ENCODE results near the gene C11orf21.
A peak's percentile ranks its signal among the peaks of the same experiment; 100 is the strongest.

C11orf21 gene

DNA sequence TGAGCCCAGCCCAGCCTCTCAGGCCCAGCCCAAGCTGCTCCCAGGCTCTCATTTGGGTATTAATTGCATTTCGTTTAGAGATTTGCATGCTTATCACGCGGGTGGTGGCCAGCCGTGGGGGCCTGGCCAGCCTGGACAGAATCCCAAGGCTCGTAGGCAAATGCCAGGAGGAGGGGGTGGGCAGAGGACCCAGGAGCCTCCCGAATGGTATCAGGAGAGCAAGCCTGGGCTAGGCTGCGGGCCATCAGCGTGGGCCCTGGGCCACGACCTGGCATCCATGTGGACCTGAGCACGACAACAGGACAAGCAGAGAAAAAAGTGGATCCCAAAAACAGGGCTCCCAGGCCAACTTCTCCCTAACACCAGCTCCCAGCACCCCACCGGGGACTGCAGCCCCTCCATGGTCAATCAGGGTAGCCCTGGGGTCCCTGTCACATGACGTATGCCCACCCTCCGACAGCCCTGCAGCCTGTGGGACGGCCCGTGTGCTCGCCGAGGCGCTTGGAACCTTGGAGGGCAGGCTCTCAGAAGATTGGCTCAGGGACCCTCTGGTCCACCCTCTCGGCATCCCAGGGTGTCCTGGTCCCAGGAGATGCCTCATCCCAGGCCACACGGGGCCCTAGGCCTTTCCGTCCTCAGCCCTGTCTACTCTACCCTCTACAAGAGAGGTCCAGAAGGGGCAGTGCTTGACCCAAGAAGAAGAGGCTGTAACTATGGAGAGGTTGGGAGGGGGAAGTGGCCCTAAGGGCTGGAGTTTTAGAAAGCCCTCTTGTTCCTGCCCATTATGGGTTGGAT lies 40.1 kb downstream of the C11orf21 start:
- Mint-ChIP-seq H3K4me1 (peaks cover 20% of the 10 kb centered on the region), H3K4me3 (no peak overlapping the region), H3K27ac (ENCODE audit: low read depth) (no peak overlapping the region), H3K9me3 (no peaks in the 10 kb centered on the region), H3K27me3 (no peaks in the 10 kb centered on the region), H3K36me3 (ENCODE audit: insufficient read depth) (no peaks in the 10 kb centered on the region)
- ATAC-seq (replicated peaks; ENCODE audit: extremely low read depth, poor library complexity, severe bottlenecking) (no peak), DNase-seq (ENCODE audit: low spot score in 2 of 2) (no peak)

DNA sequence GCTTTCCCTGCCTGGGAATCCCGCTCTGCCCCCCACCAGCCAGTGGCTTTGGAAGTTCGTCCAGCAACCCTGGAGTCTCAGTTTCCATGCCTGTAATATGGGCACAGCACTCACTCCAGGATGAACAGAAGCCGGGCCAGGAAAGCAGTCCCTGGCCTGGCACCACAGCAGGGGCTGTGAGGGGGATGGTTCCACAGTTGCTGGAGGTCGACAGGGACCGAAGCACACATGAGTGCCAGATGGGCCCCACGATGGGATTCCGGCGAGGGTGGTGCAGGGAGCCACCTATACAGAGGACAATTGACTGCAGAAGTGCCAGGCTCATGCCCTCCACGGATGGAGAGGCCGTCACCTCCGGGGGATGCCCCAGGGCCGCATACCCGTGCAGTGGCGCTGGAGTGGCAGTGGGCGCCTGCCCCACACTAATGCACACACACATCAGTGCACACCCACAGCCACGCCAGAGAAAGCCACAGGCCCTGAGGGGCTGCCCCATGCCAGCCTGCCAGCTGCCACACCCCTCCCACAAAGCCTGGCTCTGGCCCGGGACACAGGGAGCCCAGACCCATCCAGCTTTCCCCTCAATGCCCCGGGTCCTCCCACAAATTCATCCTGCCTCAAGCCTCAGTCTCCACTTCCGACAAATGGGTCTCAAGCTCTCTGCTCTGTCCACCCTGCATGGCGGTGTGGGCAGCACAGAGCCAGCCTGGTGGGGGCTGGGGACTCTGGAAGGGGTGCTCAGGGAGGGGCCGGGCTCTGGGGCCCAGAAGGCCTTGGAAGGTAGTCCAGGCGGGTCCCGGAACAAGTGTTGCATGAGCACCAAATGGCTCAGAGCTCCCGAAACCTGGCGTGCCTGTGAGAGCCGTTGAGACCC lies 41.0 kb downstream of the C11orf21 start:
- peaks cover 11% of the 10 kb centered on the region for H3K4me1 Mint-ChIP-seq
- no peak overlapping the region for H3K4me3 Mint-ChIP-seq
- H3K9me3 Mint-ChIP-seq: no peaks in the 10 kb centered on the region
- DNase-seq (ENCODE audit: low spot score in 2 of 2): peak in 1 of 2 donors; percentile 7
- no peaks in the 10 kb centered on the region for H3K36me3 Mint-ChIP-seq (ENCODE audit: insufficient read depth)
- no peak for ATAC-seq (replicated peaks; ENCODE audit: extremely low read depth, poor library complexity, severe bottlenecking)
- H3K27ac Mint-ChIP-seq (ENCODE audit: low read depth): no peak overlapping the region
- no peaks in the 10 kb centered on the region for H3K27me3 Mint-ChIP-seq

DNA sequence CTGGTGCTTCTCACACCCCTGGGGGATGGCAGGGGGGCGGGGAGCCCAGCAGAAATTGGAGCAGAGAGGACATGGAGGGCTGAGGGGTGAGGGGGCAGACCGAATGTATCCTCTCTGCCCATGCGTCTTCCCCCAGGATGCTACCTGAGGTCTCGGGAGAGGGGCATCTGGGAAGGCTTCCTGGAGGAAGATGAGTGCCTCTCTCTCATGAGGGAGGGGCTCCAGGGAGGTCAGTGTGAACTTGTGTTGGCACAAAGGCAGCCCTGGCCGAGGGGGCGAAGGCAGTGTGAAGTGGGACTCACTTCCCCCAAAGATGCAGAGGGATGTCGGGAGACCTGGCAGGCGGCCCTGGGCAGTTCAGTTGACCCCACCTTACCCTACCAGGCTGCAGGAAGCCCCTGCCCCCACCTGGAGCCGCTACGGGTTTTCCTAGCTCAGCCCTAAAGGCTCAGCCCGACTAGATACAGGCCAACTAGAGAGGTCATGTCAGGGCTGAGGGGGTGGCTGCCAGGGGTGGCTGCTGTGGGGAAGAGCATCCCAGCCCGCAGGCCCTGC lies 41.7 kb downstream of the C11orf21 start:
- no peak for ATAC-seq (replicated peaks; ENCODE audit: extremely low read depth, poor library complexity, severe bottlenecking)
- peak in 1 of 2 donors; percentile 7 for DNase-seq (ENCODE audit: low spot score in 2 of 2)
- H3K27ac Mint-ChIP-seq (ENCODE audit: low read depth): no peak overlapping the region
- no peaks in the 10 kb centered on the region for H3K27me3 Mint-ChIP-seq
- H3K4me1 Mint-ChIP-seq: peaks cover 4% of the 10 kb centered on the region
- no peaks in the 10 kb centered on the region for H3K9me3 Mint-ChIP-seq
- no peaks in the 10 kb centered on the region for H3K36me3 Mint-ChIP-seq (ENCODE audit: insufficient read depth)
- no peak overlapping the region for H3K4me3 Mint-ChIP-seq

GRCh38 chr11:2259466-2259830 lies 42.3 kb downstream of the C11orf21 start:
- H3K27ac Mint-ChIP-seq (ENCODE audit: low read depth): no peak overlapping the region
- H3K36me3 Mint-ChIP-seq (ENCODE audit: insufficient read depth): no peaks in the 10 kb centered on the region
- no peak for DNase-seq (ENCODE audit: low spot score in 2 of 2)
- H3K4me3 Mint-ChIP-seq: no peak overlapping the region
- no peaks in the 10 kb centered on the region for H3K27me3 Mint-ChIP-seq
- H3K9me3 Mint-ChIP-seq: no peaks in the 10 kb centered on the region
- H3K4me1 Mint-ChIP-seq: peaks cover 4% of the 10 kb centered on the region
- ATAC-seq (replicated peaks; ENCODE audit: extremely low read depth, poor library complexity, severe bottlenecking): no peak

DNA sequence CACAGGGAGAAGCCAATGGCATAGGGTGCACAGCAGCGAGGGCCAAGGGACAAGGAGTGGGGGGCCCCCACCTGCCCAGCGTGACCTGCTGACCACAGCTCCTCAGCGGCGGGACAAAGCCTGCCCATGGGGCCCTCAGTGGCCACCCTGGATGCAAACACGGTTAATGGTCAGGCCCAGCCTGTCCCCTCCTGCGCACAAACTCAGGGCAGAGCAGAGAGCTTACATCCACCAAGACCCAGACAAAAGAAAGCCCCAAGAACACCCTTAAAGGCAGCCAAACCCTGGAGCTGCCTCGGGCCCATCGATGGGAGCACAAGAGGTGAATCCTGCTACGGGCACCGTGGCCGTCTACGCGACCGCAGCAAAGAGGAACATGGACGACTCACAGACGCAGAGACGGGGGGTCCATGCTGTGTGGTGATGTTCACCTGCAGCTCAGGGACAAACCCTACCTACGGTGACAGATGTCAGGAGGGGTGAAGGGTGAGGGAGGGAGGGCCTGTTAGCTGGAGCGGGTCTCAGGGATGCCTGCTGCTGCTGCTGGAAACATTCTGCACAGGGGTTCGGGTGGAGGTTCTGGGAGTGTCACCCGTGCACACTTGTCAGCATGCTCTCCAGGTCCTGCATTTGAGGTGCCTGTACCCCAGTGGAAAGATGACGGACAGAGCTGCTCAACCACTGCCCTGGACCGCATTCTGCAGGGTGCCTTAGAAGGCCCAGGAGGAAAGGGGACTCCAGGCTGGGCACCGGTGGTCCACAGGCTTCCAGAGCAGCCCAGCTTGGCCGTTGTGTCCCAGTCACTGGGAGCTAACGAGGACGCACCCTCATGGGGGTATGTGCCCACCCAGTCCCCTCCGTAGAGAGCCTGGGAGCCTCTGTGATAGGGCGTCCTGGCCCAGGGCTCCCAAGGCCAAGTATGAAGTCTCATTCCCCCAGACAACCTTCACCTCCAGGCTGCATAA lies 42.9 kb downstream of the C11orf21 start:
- Mint-ChIP-seq H3K9me3 (no peaks in the 10 kb centered on the region), H3K27me3 (no peaks in the 10 kb centered on the region), H3K36me3 (ENCODE audit: insufficient read depth) (no peaks in the 10 kb centered on the region), H3K4me1 (peaks cover 4% of the 10 kb centered on the region), H3K27ac (ENCODE audit: low read depth) (no peak overlapping the region), H3K4me3 (no peak overlapping the region)
- ATAC-seq (replicated peaks; ENCODE audit: extremely low read depth, poor library complexity, severe bottlenecking): no peak
- DNase-seq (ENCODE audit: low spot score in 2 of 2): no peak

DNA sequence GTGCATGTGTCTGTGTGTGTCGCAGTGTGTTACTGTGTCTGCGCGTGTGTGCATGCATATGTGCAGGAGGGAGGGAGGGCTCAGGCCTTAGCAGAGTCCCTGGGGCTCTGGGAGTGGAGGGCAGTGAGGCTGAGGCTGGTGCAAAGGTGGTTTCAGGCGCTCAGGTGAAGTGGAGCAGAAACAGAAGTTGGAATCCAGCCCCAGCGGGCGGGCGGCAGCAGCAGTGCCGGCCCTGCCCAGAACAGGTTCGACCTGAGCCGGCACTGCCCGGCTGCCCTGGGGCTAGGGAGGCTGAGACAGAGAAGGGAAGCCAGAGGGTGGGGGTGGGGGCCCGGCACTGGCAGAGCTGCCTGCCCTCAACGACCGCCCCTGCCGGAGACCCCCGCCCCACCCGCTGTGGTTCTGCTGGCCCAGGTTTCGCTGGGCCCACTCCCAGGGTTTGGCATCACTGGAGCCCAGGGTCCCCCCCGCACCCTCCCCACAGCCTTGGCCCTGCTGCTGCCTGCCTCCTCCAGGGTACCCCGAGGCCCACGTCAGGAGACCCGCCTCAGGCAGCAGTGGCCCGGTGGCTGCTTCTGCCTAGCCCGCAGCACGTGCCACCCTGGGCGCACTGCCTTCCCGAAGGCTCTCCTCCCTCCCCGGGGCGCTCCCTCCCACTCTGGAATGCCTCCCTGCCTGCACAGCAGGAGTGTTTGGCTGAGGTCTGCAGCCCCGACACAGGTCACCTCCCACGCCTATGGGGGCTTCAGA lies 44.6 kb downstream of the C11orf21 start:
- Mint-ChIP-seq H3K27me3 (no peaks in the 10 kb centered on the region), H3K4me1 (peaks cover 4% of the 10 kb centered on the region), H3K36me3 (ENCODE audit: insufficient read depth) (no peaks in the 10 kb centered on the region), H3K27ac (ENCODE audit: low read depth) (no peak overlapping the region), H3K9me3 (no peaks in the 10 kb centered on the region), H3K4me3 (no peak overlapping the region)
- no peak for ATAC-seq (replicated peaks; ENCODE audit: extremely low read depth, poor library complexity, severe bottlenecking)
- no peak for DNase-seq (ENCODE audit: low spot score in 2 of 2)

- Mint-ChIP-seq H3K9me3 (no peaks in the 10 kb centered on the region), H3K27ac (ENCODE audit: low read depth) (no peak overlapping the region), H3K4me1 (peaks cover 4% of the 10 kb centered on the region), H3K27me3 (no peaks in the 10 kb centered on the region), H3K4me3 (no peak overlapping the region), H3K36me3 (ENCODE audit: insufficient read depth) (no peaks in the 10 kb centered on the region)
- ATAC-seq (replicated peaks; ENCODE audit: extremely low read depth, poor library complexity, severe bottlenecking) (no peak), DNase-seq (ENCODE audit: low spot score in 2 of 2) (no peak)
Measured at GRCh38 chr11:2256293-2256913, 45.3 kb downstream of the C11orf21 start.

- Mint-ChIP-seq H3K27ac (ENCODE audit: low read depth) (no peak overlapping the region), H3K4me3 (no peak overlapping the region), H3K9me3 (no peaks in the 10 kb centered on the region), H3K4me1 (no peaks in the 10 kb centered on the region), H3K27me3 (peaks cover 15% of the 10 kb centered on the region), H3K36me3 (ENCODE audit: insufficient read depth) (no peaks in the 10 kb centered on the region)
- no peak for ATAC-seq (replicated peaks; ENCODE audit: extremely low read depth, poor library complexity, severe bottlenecking)
- DNase-seq (ENCODE audit: low spot score in 2 of 2): no peak
Measured at GRCh38 chr11:2252018-2252417, 49.7 kb downstream of the C11orf21 start.

- no peak overlapping the region for H3K27ac Mint-ChIP-seq (ENCODE audit: low read depth)
- no peaks in the 10 kb centered on the region for H3K9me3 Mint-ChIP-seq
- no peaks in the 10 kb centered on the region for H3K4me1 Mint-ChIP-seq
- no peak for DNase-seq (ENCODE audit: low spot score in 2 of 2)
- no peak for ATAC-seq (replicated peaks; ENCODE audit: extremely low read depth, poor library complexity, severe bottlenecking)
- H3K4me3 Mint-ChIP-seq: no peak overlapping the region
- peaks cover 15% of the 10 kb centered on the region for H3K27me3 Mint-ChIP-seq
- H3K36me3 Mint-ChIP-seq (ENCODE audit: insufficient read depth): no peaks in the 10 kb centered on the region
Measured at GRCh38 chr11:2251138-2251537, 50.6 kb downstream of the C11orf21 start.

DNA sequence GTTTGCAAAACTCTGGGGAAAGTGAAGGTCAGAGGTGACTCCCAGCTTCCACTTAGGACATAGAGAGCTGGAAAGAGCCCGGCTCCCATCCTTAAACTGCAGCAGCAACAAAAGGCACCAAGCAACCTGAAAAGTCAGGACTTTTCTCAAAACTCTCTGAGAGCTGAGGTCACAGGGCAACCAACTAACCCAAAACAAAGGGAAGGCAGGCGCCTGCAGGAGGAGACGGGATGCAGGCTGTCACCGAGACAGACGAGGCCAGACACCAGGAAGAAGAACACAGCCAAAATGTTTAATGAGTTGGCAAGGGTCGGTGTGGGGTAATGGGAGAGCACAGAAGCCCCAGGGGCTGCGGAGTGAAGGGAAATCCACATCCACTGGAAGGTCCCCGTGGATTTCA lies 51.2 kb downstream of the C11orf21 start:
- Mint-ChIP-seq H3K27ac (ENCODE audit: low read depth) (no peak overlapping the region), H3K9me3 (no peaks in the 10 kb centered on the region), H3K36me3 (ENCODE audit: insufficient read depth) (no peaks in the 10 kb centered on the region), H3K4me3 (no peak overlapping the region), H3K4me1 (no peaks in the 10 kb centered on the region), H3K27me3 (peaks cover 16% of the 10 kb centered on the region)
- DNase-seq (ENCODE audit: low spot score in 2 of 2) (no peak), ATAC-seq (replicated peaks; ENCODE audit: extremely low read depth, poor library complexity, severe bottlenecking) (no peak)

GRCh38 chr11:2250041-2250440 lies 51.7 kb downstream of the C11orf21 start:
- H3K27ac Mint-ChIP-seq (ENCODE audit: low read depth): no peak overlapping the region
- DNase-seq (ENCODE audit: low spot score in 2 of 2) (no peak), ATAC-seq (replicated peaks; ENCODE audit: extremely low read depth, poor library complexity, severe bottlenecking) (no peak)
- H3K36me3 Mint-ChIP-seq (ENCODE audit: insufficient read depth): no peaks in the 10 kb centered on the region
- H3K9me3 Mint-ChIP-seq: no peaks in the 10 kb centered on the region
- H3K4me1 Mint-ChIP-seq: no peaks in the 10 kb centered on the region
- H3K4me3 Mint-ChIP-seq: no peak overlapping the region
- H3K27me3 Mint-ChIP-seq: peaks cover 20% of the 10 kb centered on the region

Data from central memory CD8-positive, alpha-beta T cell (primary cell).